VCaP (cell line): Measurements from ENCODE around the gene SLC22A12.

ENCODE experiments used
- H3K27ac ChIP-seq: fragments of 450-650 bp; 2 replicates; pipeline ENCODE4 v1.5.1; 2017
- TF ChIP-seq, protein P1 (sequence below): fragments of 450-650 bp; conservative IDR thresholded peaks from 2 replicates; pipeline ENCODE4 v1.5.1; 2017; ENCODE audit warnings: mild to moderate bottlenecking, moderate library complexity

SLC22A12 gene

DNA sequence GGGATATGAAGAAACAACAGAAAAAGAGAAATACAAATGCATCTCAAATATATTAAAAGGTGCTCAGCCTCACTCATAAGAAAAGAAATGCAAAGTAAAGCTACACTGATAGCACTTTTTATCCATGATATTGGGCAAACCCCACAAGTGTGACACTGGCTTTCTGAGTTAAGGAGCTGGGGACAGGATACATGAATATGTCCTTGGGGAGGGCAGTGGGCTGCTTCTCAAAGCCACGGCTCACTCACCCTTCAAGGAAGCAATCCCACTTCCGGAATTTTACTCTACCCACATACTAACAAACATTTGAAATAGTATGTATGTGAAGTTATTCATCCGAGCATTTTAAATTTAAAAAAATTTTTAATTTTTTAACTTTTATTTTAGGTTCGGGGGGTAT lies 41.1 kb upstream of the SLC22A12 start:
- no peak overlapping the region for H3K27ac ChIP-seq
- TF ChIP-seq, protein P1, sequence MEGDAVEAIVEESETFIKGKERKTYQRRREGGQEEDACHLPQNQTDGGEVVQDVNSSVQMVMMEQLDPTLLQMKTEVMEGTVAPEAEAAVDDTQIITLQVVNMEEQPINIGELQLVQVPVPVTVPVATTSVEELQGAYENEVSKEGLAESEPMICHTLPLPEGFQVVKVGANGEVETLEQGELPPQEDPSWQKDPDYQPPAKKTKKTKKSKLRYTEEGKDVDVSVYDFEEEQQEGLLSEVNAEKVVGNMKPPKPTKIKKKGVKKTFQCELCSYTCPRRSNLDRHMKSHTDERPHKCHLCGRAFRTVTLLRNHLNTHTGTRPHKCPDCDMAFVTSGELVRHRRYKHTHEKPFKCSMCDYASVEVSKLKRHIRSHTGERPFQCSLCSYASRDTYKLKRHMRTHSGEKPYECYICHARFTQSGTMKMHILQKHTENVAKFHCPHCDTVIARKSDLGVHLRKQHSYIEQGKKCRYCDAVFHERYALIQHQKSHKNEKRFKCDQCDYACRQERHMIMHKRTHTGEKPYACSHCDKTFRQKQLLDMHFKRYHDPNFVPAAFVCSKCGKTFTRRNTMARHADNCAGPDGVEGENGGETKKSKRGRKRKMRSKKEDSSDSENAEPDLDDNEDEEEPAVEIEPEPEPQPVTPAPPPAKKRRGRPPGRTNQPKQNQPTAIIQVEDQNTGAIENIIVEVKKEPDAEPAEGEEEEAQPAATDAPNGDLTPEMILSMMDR: no peak

DNA sequence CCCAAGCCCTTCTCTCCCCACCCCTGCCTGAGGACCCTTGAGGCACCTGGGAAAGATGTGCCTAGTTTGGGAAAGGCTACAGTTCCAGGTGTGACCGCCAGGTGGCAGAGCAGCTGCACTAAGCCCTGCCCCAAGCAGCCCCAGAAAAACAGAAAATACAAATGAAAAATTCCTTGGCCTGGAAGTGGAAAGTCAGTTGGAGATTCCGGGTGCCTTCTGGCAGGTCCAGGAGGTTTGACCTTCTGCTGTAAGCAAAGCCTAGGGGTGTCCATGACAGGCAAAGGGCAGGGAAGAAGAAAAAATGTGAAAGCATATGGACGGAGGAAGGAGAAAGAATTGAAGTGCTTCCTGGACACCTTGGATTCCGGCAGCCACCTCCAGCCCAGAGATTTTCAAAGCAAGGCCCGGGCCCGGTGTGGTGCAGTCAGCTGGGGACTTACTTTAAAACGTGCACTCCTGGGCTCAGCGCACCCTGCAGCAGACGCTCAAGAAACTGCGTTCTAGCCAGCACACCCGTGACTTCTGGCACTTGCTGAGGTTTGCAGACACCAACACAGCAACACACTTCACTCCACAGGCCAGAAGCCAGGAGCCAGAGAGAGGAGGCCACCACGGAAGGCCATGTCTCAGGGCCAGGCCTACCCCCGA lies 37.3 kb upstream of the SLC22A12 start:
- H3K27ac ChIP-seq: peak overlapping the region; percentile 28; the same call in 1 of the 2 replicates
- TF ChIP-seq, protein P1: peak; percentile 100

DNA sequence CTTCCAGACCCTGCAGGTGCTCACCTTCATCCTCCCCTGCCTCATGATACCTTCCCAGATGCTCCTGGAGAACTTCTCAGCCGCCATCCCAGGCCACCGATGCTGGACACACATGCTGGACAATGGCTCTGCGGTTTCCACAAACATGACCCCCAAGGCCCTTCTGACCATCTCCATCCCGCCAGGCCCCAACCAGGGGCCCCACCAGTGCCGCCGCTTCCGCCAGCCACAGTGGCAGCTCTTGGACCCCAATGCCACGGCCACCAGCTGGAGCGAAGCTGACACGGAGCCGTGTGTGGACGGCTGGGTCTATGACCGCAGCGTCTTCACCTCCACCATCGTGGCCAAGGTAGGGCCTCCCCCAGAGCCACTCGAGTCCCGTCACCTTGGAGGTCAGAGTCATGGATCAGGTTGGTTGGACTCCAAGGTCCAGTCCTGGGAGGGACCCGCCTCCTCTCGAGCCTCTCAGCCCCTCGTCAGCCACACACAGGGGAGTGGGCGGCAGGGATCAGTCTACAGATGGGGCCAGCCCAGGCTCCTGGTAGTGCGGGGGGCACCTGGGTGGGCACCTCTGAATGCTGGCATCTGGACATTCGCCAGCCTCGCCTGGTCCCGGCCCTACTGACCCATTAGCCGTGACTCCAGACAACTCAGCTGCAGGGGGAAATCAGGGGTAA lies 34.8 kb upstream of the SLC22A12 start:
- H3K27ac ChIP-seq: peak overlapping the region; percentile 28; the same call in 1 of the 2 replicates
- TF ChIP-seq, protein P1: no peak

DNA sequence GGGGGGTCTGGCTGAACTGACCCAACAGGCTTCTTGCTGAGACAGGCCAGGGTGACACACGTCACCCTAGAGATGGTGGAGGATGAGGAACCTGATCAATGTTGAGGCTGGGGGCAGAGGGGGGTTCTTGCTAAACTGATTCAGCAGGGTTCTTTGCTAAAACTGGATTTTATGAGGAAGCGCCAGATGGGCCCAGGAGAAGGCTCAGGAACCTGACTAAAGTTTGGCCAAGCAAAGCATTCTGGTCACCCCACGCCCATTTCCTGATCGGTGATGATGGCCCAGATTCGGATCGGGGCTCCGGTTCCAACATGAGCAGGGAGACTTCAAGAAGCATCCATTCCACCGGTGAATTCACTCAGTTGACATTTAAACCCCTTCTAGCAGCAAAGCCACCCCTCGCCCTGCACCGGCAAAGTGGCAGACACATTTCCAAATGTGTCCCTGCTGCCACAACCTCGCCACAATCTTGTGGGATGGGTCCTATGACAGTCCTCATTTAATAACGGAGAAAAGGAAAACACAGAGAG lies 34.2 kb upstream of the SLC22A12 start:
- TF ChIP-seq, protein P1: no peak
- no peak overlapping the region for H3K27ac ChIP-seq

DNA sequence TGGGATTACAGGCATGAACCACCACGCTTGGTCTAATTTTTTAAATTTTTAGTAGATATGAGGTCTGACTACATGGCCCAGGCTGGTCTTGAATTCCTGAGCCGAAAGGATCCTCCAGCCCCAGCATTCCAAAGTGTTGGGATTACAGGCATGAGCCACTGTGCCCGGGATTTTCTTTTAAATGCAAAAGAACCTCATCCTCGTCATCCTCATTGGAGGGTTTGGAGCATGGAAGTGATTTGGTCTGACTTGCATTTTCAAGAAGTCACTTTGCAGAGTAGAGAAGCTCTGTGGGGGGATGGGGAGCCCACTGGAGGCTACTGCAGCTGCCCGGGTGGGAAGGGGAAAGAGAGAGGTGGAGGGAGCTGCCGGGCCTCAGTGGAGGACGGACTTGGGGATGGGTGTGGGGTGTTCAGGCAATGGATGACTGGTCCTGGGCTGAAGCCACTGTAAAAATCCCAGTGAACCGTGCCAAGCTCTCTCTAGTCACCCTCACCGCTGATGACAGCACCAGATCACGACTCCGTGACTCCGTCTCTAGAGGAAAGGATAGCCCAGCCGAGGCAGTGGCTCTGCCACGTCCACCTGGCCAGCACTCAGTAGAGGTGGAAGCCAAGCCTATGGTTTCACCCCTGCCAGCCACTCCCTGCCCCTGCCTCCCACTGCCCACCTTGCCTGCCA lies 32.8 kb upstream of the SLC22A12 start:
- TF ChIP-seq, protein P1: no peak
- no peak overlapping the region for H3K27ac ChIP-seq

DNA sequence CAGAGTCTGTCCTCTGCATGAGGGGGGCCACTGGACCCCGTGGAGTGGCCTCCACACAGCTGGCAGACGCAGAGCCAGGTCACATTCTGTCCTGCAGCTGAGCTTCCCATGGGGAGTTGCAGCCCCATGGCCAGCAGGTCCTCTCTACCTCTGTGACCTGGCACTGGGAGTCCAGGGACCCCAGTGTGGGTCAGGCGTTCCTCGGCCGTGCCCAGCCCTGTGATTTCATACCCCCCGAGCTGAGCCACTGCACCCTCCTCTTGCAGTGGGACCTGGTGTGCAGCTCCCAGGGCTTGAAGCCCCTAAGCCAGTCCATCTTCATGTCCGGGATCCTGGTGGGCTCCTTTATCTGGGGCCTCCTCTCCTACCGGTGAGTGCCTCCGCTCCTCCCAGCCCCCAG lies 32.2 kb upstream of the SLC22A12 start:
- H3K27ac ChIP-seq: no peak overlapping the region
- TF ChIP-seq, protein P1: no peak
